HG03460 (cell line): ENCODE results near the gene ST6GAL1.
"Not testable (repeated sequence)": the region's sequence is repeated elsewhere in the genome, so short reads cannot be mapped to it uniquely, and the experiment has no call there.

ENCODE experiments used
- ATAC-seq: cut with Tn5 transposase; IDR thresholded peaks from one replicate; pipeline ENCODE4 v1.9.1; 2021; ENCODE audit not compliant: unreplicated experiment

ST6GAL1 gene

DNA sequence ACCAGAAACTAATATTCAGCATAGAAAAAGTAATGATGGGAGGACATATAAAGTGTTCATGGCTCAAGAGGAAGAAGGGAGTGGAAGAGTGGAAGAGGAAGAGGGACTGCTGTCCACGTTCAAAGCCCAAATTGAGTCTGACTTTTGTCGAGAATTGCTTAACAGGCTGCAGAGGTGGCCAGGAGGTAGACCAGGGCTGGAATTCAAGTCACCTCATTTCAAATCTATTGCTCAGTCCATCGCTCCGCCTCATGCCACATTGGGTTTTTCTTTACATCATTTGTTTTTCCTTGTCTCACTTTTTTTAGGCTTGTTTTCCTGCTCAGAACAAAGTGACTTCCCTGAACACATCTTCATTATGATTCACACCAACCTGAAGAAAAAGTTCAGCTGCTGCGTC is 112.0 kb downstream of the ST6GAL1 start:
- ATAC-seq: no peak

- ATAC-seq: no peak
Observed at GRCh38 chr3:187042874-187043458, 112.6 kb downstream of the ST6GAL1 start.

DNA sequence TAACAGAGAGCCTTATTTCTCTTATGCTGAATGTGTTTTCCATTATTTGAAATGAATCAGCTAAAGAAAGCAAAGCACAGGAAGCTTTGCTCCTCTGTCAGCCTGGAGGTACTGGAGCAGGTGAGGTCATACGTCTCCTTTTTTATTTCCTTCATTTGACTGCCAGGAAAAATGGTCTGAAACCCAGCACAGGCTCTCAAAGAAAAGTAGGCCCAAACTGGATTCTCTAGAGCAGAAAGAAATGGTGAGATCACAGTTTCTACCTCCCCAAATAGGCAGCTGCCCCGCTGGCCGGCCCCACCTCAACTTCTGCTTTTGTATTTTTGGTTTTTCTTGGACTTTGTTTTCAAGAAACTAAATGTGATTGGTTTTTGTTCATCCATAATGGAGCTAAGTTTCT is 113.9 kb downstream of the ST6GAL1 start:
- peak; percentile 59 for ATAC-seq

- no peak for ATAC-seq
Observed at GRCh38 chr3:187044867-187045552, 114.7 kb downstream of the ST6GAL1 start.

- ATAC-seq: no peak
Observed at GRCh38 chr3:187046033-187046432, 115.7 kb downstream of the ST6GAL1 start.

DNA sequence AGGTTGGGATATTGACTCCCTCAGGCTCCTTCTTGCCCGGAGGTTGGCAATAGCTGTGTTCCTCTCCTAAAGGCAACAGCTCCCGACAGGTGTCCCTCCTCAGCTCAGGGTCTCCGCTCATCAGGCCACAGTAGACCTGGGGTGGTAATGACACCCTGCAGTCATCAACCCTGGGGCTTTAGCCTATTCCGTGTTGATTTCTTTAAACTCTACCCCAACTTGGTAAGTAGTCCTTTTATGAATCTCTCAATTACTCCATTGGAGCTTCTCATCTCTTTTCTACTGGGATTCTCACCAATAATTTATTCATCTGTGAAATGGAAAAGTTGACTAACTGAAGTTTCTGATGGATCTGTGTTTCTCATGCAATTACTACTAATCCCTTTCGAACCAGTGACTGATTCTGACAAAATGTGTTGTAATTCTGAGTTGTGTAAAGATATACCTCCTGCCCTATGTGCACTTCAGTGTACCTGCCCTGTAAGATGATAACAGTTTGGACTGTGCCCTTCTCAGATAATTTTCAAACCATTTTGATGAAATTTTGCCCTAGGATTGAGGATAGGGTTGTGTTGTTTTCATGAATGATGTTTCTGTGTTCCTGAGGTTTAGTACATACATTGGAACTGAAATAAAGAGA is 119.3 kb downstream of the ST6GAL1 start:
- ATAC-seq: no peak

DNA sequence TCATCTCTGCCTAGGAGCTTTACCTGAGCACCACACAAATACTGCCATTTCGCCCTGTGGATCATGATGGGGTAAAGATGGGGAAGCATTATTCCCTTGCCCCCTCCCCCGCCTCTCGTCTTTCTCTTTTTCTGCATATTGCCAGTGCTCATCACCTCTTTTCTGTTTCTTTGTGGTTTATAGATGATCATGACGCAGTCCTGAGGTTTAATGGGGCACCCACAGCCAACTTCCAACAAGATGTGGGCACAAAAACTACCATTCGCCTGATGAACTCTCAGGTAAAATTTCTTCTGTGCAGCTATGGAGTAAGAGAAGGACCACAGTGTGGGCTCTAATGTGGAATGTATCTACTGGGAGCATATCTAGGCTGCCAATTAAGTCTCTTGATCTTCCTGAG is 120.7 kb downstream of the ST6GAL1 start:
- no peak for ATAC-seq

DNA sequence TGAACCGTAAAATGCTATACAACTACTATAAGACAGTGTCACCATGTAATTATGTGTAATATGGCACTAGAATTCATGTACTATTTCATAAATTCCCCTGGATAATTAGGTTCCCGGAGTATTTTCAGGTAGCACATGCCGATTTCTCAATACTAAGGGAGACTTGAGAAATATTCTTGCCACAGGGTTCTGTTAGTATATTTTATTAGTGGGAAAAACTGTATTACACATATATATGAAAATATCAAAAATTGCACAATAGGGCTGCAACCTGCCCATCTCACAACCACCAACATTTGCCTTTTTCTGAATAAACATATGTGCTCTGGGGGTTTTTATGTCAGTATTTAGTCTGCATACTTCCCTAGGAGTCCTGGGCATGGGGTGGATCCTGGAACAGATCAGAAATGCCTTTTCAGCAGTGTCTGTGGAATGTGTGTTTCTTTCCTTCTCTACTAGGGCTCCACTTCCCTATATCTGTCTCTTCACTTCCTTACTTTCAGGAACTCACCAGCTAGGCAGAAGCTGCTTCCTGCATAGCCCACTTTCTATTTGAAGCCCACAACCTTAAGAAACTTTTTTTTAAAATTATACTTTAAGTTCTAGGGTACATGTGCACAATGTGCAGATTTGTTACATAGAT is 121.5 kb downstream of the ST6GAL1 start:
- ATAC-seq: no peak

DNA sequence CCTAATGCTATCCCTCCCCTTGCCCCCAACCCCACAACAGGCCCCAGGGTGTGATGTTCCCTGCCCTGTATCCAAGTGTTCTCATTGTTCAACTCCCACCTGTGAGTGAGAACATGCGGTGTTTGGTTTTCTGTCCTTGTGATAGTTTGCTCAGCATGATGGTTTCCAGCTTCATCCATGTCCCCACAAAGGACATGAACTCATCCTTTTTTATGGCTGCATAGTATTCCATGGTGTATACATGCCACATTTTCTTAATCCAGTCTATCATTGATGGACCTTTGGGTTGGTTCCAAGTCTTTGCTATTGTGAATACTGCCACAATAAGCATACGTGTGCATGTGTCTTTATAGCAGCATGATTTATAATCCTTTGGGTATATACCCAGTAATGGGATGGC is 122.1 kb downstream of the ST6GAL1 start:
- not testable (repeated sequence) for ATAC-seq

DNA sequence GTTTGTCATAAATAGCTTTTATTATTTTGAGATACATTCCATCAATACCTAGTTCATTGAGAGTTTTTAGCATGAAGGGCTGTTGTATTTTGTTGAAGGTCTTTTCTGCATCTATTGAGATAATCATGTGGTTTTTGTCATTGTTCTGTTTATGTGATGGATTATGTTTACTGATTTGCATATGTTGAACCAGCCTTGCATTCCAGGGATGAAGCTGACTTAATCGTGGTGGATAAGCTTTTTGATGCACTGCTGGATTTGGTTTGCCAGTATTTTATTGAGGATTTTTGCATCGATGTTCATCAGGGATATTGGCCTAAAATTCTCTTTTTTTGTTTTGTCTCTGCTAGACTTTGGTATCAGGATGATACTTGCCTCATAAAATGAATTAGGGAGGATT is 124.1 kb downstream of the ST6GAL1 start:
- not testable (repeated sequence) for ATAC-seq

- ATAC-seq: not testable (repeated sequence)
Observed at GRCh38 chr3:187057803-187058202, 127.5 kb downstream of the ST6GAL1 start.

- no peak for ATAC-seq
Observed at GRCh38 chr3:187061748-187062147, 131.4 kb downstream of the ST6GAL1 start.

DNA sequence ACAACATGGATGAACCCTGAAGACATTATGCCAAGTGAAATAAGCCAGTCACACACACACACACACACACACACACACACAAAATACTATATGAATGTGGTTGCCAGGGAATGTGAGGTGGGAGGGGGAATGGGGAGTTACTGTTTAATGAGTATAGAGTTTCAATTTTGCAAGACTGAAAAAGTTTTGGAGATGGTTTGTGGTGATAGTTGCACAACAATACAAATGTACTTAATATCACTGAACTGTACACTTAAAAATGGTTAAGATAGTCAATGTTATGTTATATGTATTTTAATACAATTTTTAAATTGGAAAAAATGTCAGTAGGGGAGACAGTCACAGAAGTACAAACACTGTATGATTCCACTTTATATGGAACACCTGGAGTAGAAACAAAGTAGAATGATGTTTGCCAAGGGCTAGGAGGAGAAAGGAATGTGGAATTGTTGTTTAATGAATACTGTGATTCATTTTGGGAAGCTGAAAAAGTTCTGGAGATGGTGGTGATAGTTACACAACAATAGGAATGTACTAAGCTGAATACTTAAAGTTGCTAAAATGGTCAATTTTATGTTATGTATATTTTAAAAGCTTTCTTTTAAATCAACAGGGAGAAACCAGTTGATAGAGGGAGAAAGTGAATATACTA is 132.3 kb downstream of the ST6GAL1 start:
- ATAC-seq: no peak

DNA sequence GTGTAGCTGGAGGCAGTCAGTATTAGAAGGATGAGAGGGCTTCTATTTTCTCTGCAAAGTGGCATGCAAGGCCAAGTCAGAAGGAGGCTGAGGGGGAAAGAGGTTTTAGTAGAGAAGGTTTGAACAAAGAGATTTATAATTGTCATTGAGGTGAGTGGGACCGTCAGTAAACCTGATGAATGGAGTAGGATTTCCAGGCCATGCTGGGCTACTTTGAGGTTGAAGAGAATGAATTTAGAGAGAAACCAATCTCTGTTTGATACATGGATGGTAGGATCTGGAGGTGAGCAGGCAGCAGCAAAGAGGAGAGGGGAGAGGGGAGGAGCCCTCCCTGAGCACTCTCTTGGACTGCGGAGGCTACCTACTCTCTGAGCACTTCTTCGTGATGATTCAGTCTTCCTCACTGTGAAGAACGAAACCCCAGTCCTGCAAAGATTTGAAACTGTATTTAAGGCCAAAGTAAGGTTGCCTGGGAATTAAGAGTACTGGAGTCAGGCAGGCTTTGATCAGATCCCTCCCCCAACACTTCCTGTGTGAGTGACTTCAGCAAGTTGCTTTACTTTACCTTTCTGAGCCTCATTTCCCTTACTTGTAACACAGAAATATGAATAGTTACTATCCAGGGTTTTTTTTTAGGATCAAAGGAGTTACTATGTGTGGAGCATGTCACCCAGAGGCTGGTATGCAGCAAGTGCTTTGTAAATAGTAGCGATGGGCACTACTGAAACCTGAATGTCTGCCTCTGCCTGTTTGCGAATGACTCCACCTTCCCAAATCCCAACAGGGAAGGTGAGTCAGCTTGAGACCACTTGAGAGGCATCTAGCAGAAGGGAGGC is 133.2 kb downstream of the ST6GAL1 start:
- ATAC-seq: no peak

DNA sequence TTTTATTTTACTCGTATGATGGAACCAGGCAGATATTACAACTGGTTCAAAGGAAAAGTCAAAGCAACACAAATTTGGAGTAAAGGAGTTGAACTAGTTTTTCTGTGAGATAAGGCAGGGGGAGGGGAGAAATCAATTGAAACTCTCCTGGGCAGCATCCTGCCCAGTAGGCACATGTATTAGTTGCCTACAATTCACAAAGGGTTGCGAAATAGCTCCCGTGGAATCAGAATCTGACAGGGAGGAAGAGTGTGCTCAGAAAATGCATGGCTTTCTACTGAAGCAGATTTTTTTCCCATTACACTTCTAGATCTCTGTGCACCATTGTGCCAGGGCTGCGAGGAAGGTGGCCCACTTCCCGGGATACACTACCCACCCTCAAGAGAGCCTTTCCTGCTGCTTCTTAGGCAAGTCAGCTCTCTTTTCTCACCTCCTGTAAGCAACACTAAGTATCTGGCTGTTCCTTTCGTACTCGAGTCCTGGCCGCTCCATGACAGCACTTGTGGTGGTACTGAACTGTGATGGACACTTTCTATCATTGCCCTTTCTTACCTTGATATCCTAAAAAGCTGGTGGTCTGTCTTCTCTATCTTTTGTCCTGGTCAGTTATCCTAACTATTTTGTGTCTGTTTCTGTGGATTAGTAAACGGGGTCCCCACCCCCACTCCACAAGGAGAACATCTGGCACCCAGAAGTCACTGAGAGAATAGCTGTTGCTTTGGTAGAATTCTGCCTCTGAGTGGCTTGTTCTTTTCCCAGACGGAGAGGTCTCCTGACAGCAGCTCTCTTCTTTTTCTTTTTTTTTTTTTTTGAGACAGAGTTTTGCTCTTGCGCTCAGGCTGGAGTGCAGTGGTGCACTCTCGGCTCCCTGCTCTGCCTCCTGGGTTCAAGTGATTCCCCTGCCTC is 134.1 kb downstream of the ST6GAL1 start:
- no peak for ATAC-seq

DNA sequence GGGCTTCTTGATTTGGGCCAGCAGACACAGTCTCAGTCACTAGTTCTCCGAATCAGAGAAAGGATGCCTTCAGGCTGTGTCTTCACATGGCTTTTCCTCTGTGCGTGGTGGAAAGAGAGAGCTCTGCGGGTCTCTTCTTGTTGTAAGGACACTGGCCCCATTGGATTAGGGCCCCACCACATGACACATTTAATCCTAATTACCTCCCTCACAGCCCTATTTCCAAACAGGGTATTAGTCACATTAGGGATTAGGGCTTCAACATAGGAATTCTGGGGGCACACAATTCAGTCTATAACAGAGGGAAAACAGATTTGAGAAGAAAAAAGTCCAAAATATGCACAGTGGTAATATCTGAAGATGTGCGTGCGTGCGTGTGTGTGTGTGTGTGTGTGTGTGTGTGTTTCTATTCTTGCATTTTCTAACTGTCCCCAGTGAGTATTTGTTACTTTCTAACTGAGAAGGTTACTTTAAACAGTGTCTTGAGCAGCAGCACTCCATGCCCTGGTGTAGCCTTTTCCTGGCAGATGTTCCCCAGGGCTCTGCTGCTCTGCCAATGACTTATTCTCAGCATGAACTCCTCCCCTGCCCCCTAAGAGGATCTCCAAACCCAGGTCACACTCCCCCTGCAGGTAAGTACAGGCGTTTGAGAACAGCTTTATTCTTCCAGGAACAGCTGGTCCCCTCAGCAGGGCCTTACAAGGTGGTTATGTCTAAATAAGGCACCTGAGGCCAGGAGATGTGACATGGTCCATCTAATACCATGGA is 136.1 kb downstream of the ST6GAL1 start:
- ATAC-seq: peak; percentile 39

DNA sequence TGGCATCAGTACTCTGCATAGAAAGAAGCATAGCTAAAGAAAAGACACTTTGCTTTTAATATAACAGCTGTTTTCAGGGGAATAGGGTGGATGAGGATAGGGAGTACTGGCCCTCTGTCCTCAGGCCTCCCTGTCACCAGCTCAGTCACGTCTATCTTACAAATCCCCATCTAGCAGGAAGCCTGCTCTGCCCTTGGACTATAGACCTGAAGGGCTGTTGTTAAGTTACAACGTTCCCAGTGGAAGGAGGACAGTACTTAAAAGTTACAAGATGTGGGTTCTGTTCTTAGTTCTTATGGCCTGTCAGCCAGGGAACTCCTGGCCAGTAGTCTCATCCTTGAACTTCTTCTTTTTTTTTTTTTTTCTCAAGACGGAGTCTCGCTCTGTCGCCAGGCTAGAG is 138.5 kb downstream of the ST6GAL1 start:
- no peak for ATAC-seq

GRCh38 chr3:187069857-187070516 is 139.7 kb downstream of the ST6GAL1 start:
- ATAC-seq: no peak
